Muscle layer of duodenum (tissue), 2 donors: ENCODE measurements around the gene LRP6.

ENCODE experiments used
- H3K27ac ChIP-seq: one replicate; pipeline ENCODE4 v1.7.0; 2013; ENCODE audit warnings: mild to moderate bottlenecking, low read length
- H3K27me3 ChIP-seq: one replicate; pipeline ENCODE4 v1.7.0; 2013; ENCODE audit warnings: low read depth, mild to moderate bottlenecking, control low read depth, low read length
- H3K36me3 ChIP-seq, 2 donors: one replicate each; pipeline ENCODE4 v1.7.0; 2013; ENCODE audit warnings: low read length in 2 of 2, control low read depth in 1 of 2, mild to moderate bottlenecking in 1 of 2; ENCODE audit not compliant: insufficient read depth in 2 of 2, control insufficient read depth in 1 of 2
- H3K4me1 ChIP-seq, 2 donors: one replicate each; pipeline ENCODE4 v1.7.0; 2013; ENCODE audit warnings: low read length in 2 of 2, mild to moderate bottlenecking in 2 of 2, control low read depth in 1 of 2, moderate library complexity in 1 of 2; ENCODE audit not compliant: insufficient read depth in 2 of 2, control insufficient read depth in 1 of 2
- H3K4me3 ChIP-seq, 2 donors: one replicate each; pipeline ENCODE4 v1.7.0; 2013; ENCODE audit warnings: low read length in 2 of 2, low read depth in 1 of 2, mild to moderate bottlenecking in 1 of 2
- H3K9me3 ChIP-seq, 2 donors: one replicate each; pipeline ENCODE4 v1.7.0; 2013; ENCODE audit warnings: low read length in 2 of 2, control low read depth in 1 of 2, mild to moderate bottlenecking in 1 of 2; ENCODE audit not compliant: control insufficient read depth in 1 of 2
- donor health status: healthy.

Gene LRP6

DNA sequence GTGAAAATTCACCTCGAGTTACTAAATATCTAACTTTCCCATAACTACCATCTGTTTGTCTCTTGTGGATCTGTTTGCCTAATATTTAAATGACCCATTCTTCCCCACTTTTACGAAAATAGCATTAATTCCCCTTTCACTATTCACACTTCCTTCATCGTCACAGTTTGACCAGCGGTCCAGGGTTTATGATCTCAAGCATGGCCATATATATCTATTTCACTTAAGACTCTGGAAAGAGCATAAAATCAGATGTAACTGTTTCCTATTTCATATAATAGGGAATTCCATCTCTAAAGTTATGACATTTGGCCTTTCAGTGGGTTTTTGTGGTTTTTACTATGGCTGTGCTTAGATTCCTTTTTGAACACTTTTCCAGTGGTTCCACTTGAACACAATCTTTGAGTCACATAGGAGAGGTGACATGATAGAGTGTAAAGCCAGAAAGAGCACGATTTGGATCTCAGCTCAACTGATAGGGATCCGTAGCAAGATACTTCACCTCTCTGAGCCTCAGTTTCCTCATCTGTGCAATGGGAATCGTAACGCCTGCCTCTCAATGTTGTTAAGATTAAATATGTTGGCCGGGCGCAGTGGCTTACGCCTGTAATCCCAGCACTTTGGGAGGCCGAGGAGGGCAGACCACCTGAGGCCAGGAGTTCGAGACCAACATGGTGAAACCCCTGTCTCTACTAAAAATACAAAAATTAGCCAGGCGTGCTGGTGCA, 196.9 kb downstream of the LRP6 start:
- Histone ChIP-seq H3K4me1 (no peaks in the 10 kb centered on the region), H3K27ac (no peak overlapping the region)

GRCh38 chr12:12068751-12069150, 198.1 kb downstream of the LRP6 start:
- Histone ChIP-seq H3K4me1 (no peaks in the 10 kb centered on the region), H3K27ac (no peak overlapping the region), H3K27me3 (no peaks in the 10 kb centered on the region), H3K4me3 (no peak overlapping the region), H3K9me3 (no peaks in the 10 kb centered on the region), H3K36me3 (no peaks in the 10 kb centered on the region)

More for the DNA sequence above, 196.9 kb downstream of the LRP6 start:
- no peaks in the 10 kb centered on the region for H3K27me3 ChIP-seq
- H3K4me3 ChIP-seq, result no peak overlapping the region
- H3K36me3 ChIP-seq, result no peaks in the 10 kb centered on the region
- H3K9me3 ChIP-seq, result no peaks in the 10 kb centered on the region
